ENCODE measurements around the gene CTTNBP2NL.
"Not testable (repeated sequence)": the region's sequence is repeated elsewhere in the genome, so short reads cannot be mapped to it uniquely, and the experiment has no call there.

CTTNBP2NL gene

DNA sequence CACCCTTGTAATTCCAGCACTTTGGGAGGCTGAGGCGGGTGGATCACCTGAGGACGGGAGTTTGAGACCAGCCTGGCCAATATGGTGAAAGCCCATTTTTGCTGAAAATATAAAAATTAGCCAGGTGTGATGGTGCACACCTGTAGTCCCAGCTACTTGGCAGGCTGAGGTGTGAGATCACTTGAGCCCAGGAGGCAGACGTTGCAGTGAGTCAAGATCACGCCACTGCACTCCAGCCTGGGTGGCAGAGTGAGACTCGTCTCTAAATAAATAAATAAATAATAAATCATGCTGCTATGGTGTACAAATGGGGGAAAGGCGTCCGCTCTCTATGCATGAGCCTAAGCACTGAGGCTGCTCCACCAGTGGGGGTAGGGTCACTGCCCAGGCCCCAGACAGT is 74.3 kb downstream of the CTTNBP2NL start:
- FAIRE-seq: not testable (repeated sequence)

DNA sequence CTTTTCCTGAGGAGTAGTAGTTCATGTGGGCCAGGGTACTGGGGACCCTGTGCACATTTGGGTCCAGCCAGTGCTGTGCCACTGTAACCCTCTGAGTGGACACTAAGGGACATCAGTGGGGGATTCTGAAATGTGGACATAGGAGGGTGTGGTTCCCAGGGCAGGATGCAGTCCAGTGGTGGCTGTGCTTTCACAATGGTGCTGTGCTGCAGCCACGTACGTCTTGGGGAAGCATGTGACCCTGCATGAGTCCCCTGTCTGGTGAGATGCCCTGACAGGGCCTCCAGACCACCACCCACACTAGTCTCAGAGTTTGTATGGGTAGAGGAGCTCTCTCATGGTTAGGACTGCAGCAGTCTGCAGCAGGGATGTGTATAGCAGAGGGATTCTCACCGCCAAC is 75.0 kb downstream of the CTTNBP2NL start:
- FAIRE-seq: no peak

DNA sequence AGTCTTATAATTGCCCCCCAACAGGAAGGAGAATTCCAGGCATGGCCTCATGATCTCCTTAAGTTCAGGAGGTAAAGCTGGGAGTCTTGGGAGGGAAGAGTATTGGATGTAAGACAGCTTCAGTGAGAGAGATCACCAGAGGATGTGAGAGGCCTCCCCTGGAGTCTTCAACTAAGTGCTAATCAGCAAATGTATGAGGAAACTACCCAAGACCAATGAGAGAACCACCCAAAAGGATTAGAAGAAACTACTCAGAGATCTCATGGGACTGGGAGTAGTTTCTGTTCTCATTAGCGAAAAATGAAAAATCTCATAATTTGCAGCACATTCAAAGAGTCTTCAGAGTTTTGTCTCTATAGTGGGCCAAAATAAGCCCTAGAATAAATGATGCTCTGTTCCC is 76.1 kb downstream of the CTTNBP2NL start:
- no peak for FAIRE-seq

DNA sequence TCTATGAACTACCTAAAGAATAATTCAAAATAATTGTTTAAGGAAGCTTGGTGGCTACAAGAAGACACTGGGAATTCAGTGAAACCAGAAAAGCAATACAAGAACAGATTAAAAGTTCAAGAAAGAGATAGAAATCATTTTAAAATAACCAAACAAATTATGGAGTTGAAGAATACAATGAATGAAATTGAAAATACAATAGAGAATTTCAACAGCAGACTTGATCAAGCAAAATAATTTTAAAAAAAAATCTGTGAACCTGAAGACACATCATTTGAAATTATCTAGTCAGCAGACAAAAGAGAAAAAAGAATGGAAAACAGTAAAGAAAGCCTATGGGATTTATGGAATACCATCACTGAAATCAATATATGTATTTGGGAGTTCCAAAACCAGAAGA is 81.5 kb downstream of the CTTNBP2NL start:
- FAIRE-seq: no peak

DNA sequence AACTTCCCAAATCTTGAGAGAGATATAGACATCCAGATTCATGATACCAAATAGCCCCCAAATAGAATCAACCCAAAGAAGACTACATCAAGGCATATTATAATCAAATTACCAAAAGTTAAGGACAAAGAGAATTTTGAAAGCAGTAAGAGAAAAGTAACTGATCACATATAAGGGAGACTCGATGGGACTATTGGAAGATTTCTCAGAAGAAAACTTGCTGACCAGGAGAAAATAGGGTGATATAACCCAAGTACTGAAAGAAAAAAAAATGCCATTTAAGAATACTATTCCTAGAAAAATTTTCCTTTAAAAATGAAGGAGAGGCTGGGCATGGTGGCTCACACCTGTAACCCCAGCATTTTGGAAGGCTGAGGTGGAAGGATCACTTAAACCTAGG is 82.3 kb downstream of the CTTNBP2NL start:
- no peak for FAIRE-seq

DNA sequence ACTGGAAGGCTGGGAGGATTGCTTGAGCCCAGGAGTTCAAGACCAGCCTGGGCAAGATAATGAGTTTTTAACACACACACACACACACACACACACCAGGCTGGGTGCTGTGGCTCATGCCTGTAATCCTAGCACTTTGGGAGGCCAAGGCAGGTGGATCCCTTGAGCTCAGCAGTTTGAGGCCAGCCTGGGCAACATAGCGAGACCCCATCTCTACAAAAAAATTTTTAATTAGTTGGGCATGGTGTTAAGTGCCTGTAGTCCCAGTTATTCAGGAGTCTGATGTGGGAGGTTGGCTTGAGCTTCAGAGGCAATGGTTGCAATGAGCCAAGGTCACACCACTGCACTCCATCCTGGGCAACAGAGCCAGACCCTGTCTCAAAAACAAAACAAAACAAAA is 90.0 kb downstream of the CTTNBP2NL start:
- FAIRE-seq: not testable (repeated sequence)

DNA sequence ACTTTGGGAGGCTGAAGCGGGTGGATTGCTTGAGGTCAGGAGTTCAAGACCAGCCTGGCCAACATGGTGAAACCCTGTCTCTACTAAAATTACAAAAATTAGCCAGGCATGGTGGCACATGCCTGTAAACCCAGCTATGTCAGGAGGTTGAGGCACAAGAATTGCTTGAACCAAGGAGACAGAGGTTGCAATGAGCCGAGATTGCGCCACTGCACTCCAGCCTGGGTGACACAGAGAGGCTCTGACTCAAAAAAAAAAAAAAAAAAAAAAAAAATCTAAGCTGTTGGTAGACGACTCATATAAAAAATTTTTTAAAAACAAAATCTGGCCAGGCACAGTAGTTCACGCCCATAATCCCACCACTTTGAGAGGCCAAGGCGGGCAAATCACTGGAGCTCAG is 91.7 kb downstream of the CTTNBP2NL start:
- not testable (repeated sequence) for FAIRE-seq

DNA sequence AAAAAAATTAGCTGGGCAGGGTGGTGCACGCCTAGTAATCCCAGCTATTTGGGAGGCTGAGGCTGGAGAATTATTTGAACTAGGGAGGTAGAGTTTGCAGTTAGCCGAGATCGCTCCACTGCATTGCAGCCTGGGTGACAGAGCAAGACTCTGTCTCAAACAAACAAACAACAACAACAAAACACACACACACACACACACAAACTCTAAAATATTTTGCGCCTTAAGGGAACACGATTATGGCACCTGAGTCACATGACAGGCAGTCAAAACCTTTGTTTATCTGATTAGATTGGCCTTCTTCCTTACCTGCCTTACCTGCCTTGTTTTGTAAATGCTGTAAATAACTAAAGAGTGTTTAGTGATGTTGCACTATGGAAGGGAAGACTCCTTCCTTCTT is 92.1 kb downstream of the CTTNBP2NL start:
- no peak for FAIRE-seq

DNA sequence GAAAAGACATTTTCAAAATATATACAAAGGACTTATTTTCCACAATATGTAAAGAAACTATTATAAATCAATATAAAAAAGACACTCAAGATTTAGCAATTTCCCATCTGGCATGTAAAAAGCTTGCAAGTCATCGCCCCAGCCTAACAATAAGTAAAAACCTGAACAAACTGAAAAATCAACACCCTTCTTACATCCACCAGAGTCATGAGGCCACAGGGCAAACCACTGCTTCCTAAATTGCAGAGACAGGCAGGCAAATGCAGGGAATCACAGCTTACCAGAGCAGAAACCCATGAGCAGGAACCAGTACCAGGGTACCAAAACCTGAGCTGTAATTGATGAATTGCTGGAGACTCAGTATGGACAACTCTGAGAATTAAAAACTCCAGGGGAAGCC is 96.1 kb downstream of the CTTNBP2NL start:
- FAIRE-seq: no peak

DNA sequence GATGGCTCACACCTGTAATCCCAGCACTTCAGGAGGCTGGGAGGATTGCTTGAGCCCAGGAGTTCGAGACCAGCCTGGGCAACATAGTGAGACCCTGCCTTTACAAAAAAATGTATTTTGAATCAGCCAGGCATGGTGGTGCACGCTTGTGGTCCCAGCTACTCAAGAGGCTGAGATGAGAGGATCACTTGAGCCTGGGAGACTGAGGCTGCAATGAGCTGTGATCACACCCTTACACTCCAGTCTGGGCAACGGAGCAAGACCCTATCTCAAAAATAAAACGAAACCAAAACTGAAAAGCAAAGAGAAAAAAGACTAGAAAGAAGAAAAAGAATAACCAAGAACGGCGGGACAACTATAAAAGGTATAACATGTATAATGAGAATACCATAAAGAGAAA is 97.3 kb downstream of the CTTNBP2NL start:
- FAIRE-seq: no peak

DNA sequence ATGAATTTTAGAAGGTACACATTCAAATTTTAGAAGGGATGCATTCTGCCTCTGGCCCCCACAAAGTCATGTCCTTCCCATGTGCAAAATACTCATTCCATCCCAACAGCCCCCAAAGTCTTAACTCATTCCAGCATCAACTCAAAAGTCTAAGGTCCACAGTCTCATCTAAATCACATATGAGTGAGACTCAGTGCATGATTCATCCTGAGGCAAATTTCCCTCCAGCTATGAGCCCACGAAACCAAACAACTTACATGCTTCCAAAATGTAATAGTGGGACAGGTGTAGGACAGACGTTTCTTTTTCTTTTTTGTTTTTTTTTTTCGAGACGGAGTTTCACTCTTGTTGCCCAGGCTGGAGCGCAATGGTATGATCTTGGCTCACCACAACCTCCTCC is 100.3 kb downstream of the CTTNBP2NL start:
- no peak for FAIRE-seq

DNA sequence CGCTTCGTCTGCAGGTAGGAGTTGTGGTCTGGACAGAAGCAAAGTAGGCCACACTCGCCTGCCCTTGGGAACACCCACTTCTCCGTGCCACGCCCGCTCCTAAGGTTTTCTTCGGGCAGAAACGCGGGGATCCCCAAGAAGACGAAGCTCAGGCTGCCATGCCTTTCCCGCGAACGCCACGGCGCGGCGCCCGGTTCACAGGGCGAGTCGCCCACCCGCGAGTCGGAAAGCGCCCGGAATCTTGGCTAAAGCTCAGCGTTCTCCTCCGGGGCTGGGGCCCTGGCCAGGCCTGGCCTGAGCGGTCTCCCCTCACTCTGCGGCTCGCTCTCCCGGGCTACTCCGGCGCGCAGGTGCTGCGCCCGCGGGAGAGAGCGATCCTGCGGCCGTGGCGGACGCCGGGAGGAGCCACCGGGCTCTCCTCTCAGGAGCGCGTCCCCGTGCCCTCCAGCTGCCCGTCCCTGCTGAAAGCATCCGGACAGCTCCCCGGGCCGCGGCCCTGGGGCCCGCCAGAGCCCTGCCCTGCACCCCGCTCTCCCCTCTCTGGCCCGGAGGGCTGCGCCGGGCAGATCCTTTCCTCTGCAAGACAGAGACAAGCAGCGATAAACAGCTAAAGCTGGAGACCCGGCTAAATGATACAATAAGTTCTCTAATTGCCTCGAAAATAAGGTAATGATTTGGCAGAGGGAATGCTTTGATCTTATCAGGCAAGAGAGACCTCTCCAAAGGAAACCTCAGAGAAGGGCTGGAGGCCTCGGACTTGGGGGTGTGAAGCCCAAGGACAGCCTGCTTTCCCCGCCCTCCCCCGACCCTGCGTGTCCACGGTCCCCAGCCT is 106.0 kb downstream of the CTTNBP2NL start:
- FAIRE-seq: no peak

DNA sequence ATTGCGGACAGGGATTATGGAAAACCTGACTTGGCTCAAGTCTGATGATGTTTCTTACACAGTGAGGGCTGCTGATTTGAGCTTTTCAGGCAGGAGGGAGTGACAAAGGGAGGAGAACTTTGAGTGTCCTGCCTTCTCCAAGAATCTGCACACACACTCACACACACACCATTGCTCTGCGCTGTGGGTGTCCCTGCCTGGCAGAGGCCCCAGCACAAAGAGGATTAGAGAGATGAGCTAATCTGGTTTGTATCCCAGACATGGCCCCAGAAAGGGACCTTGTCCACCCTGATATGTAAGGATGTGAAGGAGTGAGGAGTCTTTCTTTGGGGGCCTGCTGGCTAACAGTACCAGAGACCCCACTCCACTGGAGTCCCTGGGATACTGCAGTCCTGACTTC is 106.8 kb downstream of the CTTNBP2NL start:
- no peak for FAIRE-seq

DNA sequence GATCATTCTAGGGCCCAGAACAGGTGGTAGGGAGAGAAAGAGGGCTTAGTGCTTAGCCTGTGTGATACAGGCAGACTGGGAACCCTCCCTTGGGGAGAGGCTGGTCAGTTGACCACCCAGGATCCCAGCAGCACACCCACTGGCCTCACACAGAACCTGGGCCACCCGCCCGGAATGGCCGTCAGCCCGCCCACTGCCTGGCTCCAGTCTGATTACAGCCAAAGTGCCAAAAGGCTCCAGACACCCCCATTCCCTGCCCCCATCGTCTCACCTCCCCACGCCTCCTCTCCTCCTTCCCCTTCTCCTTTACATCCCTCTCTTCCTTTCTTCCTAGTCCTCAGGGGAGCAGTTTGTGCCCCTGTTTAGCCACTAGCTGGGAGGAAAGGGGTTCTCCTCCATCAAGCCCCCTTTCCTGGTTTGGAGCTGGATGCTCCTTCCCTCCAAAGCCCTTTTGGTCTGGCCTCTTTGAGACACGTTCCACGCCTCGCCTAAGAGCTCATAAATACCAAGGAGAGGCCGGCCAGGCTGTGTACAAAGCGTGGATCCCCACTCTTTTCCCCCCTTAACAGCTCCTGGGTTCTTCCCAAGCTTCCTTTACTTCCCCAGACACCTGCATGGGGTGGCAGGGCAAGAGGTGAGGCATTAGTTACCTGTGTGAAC is 108.1 kb downstream of the CTTNBP2NL start:
- no peak for FAIRE-seq

DNA sequence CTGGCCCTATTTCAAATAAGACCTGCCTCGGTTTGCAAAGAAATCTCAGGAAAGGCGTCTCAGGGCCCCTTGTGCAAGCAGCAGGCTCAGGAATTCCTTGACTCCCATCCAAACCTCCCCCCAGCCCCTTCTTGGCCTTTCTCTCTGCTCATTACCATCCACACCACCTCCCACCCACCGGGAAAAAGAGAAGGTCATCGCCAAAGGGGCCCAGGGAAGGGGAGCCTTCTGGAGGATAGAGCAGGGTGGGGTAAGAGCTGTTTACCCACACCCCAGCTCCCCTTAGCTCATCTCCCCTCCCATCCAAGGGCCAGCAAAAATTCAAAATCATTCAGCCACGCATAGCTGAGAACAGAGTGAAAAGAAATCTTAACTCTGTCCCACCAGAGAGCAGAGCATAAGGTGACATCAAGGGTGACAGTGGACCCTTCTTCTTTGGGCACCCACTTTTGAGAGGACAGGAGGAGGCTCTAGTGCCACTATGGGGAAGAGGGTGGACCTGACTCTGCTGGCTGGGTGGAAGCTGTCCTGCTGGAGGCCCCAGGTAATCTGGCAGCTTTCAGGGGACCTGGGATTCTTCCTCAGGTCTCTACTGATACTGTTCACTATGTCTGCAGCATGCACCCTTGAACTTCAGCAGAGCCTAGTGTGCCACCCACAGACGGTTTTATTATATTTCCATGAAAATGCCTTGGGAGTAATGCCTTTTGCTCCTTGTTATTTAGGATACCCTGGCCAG is 108.8 kb downstream of the CTTNBP2NL start:
- FAIRE-seq: no peak

DNA sequence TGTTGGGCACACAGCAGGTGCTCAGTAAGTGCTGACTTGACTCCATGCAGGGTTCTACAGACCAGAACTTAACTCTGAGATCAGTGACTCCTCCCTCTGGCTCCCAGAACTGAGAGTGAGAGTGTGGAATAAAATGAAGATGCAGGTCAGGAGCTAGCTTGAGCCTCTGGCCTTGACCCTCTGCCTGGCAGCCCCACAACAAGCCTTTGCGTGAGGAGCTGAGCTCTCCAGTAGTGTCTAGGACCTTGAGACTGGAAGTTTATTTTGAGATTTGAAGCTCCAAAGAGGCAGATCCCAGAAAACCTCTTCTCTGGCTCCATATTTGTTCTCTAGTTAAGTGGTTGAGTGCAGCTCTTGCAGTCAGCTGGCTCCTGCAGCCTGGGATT is 109.4 kb downstream of the CTTNBP2NL start:
- no peak for FAIRE-seq

DNA sequence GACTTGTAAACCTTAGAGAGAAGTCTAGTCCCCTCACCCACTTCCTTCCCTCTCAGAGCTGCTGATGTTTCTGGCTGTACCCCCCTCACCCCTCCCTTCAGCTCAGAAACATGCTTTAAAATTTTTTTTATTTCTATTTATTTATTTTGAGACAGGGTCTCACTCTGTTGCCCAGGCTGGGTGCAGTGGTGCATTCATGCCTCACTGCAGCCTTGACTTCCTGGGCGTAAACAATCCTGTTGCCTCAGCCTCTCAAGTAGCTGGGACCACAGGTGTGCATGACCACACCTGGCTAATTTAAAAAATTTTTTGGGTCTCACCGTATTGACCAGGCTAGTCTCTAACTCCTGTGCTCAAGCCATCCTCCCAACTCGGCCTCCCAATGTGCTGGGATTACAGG is 109.9 kb downstream of the CTTNBP2NL start:
- FAIRE-seq: no peak

DNA sequence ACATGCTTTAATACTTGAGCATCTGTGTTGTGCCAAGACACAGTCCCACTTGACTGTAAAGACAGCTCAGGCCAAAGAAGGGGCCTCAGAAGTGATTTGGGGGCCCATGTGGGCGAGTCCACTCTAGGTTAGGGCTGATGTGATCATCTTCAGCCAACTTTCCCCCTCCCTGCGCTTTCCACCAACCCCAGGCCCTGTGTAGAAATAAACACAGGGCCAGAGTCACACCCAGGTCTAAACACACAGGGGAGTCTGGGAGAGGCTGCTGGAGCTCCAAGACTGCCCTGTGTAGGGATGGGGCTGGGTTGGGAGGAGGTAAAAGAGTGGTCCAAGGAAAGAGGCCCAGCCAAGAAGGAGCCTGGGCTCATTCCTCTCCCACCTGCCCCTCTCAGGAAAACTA is 110.3 kb downstream of the CTTNBP2NL start:
- no peak for FAIRE-seq

DNA sequence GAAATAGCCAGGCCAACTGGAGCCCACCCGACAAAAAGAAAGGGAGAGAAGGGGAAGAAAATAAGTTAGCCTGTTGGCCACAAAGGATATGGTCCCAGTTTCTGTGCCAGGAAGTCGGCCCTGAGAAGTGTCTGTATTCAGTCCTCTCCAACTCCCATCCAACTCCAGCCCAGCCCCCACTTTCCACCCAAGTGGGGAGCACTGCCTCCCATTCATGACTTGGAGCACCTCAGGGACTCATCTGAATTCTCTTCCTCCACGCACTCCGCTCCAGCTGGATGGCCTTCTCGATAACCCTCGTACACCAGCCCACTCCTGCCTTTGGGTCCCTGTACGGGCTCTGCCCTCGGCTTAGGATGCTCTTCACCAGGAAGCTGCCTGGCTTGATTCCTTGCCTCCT is 110.7 kb downstream of the CTTNBP2NL start:
- no peak for FAIRE-seq

DNA sequence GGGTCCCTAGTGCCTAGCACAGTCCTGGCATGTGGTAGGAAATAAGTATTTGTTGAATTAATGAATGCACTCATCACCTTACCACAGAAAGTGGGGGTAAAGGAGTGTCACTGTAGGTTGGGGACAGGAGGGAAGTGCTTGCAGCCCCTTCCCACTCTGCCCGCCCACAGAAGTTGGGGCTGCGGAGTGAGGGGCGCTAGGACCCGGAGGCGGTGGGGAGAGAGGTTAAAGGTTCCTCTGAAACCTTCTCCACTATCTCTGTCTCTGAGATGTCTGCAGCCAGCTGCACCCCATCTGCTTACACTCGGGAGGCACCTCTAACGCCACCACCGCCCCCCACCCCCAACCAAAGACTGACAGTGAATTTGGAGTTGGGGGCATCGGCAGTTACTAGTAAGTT is 111.3 kb downstream of the CTTNBP2NL start:
- no peak for FAIRE-seq

DNA sequence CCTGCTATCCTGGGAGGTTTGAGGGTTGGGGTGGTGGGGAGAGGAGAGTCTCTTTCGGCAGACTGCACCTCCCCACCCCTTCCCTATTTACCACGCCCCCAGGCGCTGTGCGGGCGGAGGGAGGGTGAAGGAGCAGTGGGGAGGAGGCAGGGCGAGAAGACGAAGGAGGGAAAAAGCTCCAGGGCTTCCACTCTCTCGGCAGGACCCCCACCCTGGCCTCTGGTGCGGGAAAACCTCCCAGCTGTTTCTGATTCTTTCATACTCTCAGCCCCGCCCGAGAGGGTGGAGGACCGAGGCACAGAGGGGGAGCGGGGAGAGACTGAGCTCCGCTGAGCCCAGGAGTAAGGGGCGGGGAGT is 111.9 kb downstream of the CTTNBP2NL start:
- FAIRE-seq: no peak

DNA sequence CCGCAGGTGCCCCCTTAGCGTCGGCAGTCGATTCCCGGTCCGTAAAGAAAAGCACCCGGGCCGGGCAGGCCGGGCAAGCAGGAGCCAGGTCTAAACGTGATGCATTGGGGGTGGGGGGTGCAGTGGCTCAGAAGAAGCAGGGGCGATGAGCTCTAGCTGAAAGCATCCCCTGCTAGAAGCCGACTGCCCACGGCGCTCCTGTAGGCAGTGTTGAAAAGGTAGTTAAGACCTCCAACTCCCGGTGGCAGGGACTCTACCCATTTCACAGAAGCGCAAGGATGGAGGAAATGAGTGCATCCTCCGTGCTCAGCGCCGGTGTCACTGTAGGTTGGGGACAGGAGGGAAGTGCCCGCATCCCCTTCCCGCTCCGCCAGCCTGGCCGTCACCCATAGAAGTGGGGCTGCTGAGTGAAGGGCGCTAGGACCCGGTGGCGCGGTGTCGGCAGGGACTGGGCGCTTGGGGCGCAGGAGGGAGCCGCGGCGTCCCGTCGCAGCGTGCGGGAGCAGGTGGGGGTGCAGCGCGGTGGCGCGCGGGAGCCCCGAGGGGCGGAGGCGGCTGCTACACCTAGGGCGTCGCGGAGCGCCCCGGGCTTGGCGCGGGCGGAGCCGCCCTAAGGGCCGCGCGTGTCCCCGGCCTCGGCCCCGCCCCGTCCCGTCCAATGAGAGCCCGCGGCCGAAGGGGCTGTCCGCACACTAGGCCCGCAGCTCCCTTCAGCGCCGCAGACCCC is 112.4 kb downstream of the CTTNBP2NL start, which contains the start of gene WNT2B:
Gene WNT2B, plus strand, starts transcription at position 688 of the 727 bp plus-strand sequence. CDS start 298 bp downstream, outside the sequence.
- FAIRE-seq: no peak

DNA sequence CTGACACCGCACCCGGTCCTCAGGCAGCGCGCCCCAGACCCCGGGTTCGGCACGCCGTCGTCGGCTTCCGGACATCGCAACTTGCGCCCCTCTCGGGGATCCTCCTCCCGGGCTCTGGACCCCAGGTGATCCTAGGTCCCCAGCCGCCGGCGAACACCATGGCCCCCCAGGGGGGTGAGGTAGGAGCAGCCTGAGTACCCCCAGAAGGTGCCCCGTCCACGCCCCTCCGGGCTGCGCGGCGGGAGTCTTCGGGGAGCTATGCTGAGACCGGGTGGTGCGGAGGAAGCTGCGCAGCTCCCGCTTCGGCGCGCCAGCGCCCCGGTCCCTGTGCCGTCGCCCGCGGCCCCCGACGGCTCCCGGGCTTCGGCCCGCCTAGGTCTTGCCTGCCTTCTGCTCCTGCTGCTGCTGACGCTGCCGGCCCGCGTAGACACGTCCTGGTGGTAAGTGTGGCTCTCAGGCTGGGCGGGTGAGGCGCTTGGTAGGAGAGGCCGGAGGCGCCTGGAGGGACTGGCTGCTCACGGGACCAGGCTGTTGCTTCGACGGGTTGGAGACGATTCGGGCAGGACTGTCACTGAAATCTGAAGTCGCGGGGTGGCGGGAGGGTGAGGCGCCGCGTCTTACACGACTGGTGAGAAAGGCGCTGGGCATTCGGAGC is 113.1 kb downstream of the CTTNBP2NL start:
- no peak for FAIRE-seq

Data from A204.1 (cell line).